Ovary (tissue), 3 donors: Measurements from ENCODE around the gene SLC27A1.

Experiments
- CTCF ChIP-seq, 3 donors: fragments of 450-650 bp in 2 of 3; fragments of 200-600 bp in 1 of 3; IDR thresholded peaks; one replicate each; pipeline versions ENCODE4 v1.5.1 to v1.8.0; 2016 to 2022; ENCODE audit warnings: antibody characterized with exemption in 3 of 3, mild to moderate bottlenecking in 1 of 3
- EP300 ChIP-seq: sonication (generic); formaldehyde crosslinking; IDR thresholded peaks from one replicate; pipeline ENCODE4 v1.6.1; 2017; ENCODE audit warnings: antibody characterized with exemption
- donor health status: DM: no; HTN: no; CAD: no.

DNA sequence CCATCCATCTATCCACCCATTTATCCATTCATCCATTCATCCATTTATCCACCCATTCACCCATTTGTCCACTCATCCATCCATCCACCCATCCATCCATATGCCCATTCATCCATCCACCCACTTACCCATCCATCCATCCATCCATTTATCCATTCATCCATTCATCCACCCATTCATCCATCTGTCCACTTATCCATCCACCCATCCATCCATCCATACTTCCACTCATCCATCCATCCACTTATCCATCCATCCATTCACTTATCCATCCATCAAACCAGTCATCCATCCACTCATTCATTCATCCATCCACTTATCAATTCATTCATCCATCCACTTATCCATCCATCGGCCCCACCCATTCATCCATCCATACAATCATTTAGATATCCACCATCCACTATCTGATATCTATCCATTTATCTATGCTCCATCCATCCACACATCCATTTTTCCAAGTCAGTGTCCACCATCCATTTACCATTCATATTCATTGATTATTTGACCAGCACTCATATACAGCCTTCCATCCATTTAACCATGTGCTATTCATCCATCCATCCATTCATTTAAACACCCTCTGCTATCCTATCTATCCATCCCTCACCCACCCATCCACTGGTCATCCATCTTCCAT lies 24.7 kb upstream of the SLC27A1 start:
- TF ChIP-seq CTCF (IDR thresholded peaks at IDR 0.05) (no peak), EP300 (no peak)
